Panc1 (cell line): ENCODE data around the gene LTF.

Source experiments
- POLR2AphosphoS5 ChIP-seq: IDR thresholded peaks from 2 replicates; pipeline ENCODE4 v1.6.1; 2012; ENCODE audit warnings: mild to moderate bottlenecking, low read depth, low read length, moderate library complexity
- TF ChIP-seq, protein P1 (sequence below): fragments of 450-650 bp; IDR thresholded peaks from 2 replicates; pipeline ENCODE4 v1.5.1; 2017; ENCODE audit warnings: mild to moderate bottlenecking

GRCh38 chr3:46433841-46434240 is 30.9 kb downstream of the LTF start:
- TF ChIP-seq, protein P1, sequence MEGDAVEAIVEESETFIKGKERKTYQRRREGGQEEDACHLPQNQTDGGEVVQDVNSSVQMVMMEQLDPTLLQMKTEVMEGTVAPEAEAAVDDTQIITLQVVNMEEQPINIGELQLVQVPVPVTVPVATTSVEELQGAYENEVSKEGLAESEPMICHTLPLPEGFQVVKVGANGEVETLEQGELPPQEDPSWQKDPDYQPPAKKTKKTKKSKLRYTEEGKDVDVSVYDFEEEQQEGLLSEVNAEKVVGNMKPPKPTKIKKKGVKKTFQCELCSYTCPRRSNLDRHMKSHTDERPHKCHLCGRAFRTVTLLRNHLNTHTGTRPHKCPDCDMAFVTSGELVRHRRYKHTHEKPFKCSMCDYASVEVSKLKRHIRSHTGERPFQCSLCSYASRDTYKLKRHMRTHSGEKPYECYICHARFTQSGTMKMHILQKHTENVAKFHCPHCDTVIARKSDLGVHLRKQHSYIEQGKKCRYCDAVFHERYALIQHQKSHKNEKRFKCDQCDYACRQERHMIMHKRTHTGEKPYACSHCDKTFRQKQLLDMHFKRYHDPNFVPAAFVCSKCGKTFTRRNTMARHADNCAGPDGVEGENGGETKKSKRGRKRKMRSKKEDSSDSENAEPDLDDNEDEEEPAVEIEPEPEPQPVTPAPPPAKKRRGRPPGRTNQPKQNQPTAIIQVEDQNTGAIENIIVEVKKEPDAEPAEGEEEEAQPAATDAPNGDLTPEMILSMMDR: no peak
- no peak for TF ChIP-seq POLR2AphosphoS5
